ENCODE data around the gene SLCO4A1.

Gene SLCO4A1

DNA sequence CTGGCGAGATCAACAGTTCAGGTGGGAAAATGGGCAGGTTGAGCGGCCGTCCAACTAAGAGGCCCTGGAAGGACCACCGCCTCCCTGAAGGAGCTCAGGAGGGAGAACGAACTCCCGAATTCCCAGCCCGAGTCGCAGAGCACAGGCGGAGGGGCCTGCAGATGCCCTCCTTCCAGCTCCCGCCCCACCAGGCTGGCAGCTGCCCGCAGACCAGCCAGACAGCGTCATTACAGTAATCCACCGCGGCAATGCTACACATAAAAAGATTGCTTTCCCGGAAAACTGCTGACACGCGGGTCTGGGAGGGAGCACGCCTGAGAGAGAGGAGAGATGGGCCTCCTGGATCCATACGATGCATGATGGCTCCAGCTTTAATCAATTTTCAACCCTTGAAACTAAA, 30.5 kb upstream of the SLCO4A1 start:
- no peak for DNase-seq (ENCODE audit: extremely low read depth, low read depth)
- no peak overlapping the region for H3K4me3 ChIP-seq (replicated peaks; ENCODE audit: low read depth, low read length)
- TF ChIP-seq, protein P1, sequence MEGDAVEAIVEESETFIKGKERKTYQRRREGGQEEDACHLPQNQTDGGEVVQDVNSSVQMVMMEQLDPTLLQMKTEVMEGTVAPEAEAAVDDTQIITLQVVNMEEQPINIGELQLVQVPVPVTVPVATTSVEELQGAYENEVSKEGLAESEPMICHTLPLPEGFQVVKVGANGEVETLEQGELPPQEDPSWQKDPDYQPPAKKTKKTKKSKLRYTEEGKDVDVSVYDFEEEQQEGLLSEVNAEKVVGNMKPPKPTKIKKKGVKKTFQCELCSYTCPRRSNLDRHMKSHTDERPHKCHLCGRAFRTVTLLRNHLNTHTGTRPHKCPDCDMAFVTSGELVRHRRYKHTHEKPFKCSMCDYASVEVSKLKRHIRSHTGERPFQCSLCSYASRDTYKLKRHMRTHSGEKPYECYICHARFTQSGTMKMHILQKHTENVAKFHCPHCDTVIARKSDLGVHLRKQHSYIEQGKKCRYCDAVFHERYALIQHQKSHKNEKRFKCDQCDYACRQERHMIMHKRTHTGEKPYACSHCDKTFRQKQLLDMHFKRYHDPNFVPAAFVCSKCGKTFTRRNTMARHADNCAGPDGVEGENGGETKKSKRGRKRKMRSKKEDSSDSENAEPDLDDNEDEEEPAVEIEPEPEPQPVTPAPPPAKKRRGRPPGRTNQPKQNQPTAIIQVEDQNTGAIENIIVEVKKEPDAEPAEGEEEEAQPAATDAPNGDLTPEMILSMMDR (IDR thresholded peaks at IDR 0.05; ENCODE audit: low read depth, low read length, missing control alignments), result no peak

DNA sequence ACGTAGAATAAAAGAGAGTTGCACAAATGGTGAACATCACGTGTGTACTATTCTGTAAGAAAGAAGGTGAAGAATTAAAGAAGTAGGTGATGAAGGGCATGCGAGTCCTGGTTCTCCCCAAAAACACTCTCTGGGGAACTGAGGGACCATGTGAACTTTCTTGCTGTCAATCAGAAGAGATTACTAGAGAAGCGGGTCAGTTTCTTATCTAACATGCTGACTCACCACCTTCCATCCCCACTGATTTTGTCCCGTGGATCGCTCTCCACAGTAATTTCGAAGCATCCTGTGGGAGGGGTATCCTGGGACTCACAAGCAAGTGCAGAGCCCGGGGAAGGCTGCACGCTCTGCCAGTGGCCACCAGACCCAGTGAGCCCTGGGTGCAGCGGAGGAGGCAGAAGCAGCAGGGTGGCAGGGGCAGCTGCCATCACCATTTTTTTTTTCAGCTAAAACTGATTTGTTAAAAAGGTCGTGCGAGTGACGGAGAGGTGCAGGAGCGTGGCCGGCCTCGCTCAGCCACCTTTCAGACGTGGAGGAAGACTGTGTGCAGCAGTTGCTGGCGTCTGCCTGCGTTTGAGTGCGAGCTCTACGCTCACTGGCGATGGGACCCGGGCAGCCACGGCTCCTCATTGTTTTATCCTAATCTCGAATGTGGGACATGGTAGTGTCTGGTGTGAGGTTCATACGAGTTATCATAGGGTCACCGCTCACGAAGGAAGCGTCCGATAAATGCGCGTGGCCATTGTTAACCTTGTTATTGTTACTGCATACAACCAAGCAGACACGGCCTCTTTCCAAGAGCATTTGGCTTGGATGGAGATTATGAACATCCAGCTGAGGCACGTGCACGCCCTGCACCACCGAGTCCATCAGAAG, 28.0 kb upstream of the SLCO4A1 start:
- no peak overlapping the region for H3K4me3 ChIP-seq (replicated peaks; ENCODE audit: low read depth, low read length)
- DNase-seq (ENCODE audit: extremely low read depth, low read depth), result no peak
- TF ChIP-seq, protein P1 (IDR thresholded peaks at IDR 0.05; ENCODE audit: low read depth, low read length, missing control alignments), result no peak

DNA sequence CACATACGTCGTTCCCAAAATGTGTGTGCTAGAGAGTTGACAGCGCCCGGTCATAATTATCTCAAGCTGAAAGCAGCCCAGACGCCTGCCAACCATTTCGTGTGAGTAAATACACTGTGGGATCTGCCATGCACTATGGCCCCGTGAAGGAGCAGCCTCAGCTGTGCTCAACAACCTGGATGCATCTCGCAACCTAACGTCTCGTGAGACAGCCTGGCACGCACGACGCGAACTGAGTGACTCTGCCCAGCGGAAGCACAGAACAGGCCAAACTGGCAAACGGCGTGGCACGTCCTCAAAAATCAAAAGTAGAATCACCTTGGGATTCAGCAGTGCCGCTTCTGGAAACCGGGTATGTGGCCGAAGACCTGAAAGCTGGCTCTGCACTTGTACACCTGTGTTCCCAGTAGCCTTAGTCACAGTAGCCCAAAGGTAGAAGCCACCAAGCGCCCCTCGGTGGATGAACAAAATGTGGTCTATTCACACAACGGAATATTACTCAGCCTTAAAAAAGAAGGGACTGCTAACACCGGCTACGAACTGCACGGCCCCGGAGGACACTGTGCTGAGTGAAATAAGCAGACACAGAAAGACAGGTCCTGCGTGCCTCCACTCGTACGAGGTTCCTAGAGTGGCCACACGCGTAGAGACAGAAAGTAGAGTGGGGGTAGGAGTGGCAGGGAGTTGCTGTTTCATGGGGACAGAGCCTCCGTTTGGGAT, 27.2 kb upstream of the SLCO4A1 start:
- TF ChIP-seq, protein P1 (IDR thresholded peaks at IDR 0.05; ENCODE audit: low read depth, low read length, missing control alignments), result no peak
- no peak for DNase-seq (ENCODE audit: extremely low read depth, low read depth)
- no peak overlapping the region for H3K4me3 ChIP-seq (replicated peaks; ENCODE audit: low read depth, low read length)

DNA sequence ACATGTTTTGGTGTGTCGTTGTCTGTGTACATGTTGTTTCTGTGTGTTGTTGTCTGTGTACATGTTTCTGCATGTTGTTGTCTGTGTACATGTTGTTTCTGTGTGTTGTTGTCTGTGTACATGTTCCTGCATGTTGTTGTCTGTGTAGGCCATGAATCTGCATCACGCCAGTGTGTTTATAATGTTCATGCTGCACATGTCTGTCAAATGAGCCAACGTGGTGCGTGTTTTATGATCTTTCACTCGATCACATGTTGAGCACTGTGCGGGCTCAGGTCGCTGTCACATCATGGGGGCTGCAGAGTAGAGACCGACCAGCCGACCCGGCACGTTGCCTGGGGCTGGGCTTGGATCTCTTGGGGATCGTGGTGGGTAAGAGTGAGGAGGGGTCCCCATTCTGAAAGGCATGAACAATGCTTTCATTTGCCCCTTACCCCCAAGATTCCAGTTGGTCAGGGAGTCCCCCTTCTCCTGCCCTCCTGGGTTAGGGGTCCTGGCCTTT, 26.5 kb upstream of the SLCO4A1 start:
- H3K4me3 ChIP-seq (replicated peaks; ENCODE audit: low read depth, low read length), result no peak overlapping the region
- TF ChIP-seq, protein P1 (IDR thresholded peaks at IDR 0.05; ENCODE audit: low read depth, low read length, missing control alignments), result no peak
- no peak for DNase-seq (ENCODE audit: extremely low read depth, low read depth)

DNA sequence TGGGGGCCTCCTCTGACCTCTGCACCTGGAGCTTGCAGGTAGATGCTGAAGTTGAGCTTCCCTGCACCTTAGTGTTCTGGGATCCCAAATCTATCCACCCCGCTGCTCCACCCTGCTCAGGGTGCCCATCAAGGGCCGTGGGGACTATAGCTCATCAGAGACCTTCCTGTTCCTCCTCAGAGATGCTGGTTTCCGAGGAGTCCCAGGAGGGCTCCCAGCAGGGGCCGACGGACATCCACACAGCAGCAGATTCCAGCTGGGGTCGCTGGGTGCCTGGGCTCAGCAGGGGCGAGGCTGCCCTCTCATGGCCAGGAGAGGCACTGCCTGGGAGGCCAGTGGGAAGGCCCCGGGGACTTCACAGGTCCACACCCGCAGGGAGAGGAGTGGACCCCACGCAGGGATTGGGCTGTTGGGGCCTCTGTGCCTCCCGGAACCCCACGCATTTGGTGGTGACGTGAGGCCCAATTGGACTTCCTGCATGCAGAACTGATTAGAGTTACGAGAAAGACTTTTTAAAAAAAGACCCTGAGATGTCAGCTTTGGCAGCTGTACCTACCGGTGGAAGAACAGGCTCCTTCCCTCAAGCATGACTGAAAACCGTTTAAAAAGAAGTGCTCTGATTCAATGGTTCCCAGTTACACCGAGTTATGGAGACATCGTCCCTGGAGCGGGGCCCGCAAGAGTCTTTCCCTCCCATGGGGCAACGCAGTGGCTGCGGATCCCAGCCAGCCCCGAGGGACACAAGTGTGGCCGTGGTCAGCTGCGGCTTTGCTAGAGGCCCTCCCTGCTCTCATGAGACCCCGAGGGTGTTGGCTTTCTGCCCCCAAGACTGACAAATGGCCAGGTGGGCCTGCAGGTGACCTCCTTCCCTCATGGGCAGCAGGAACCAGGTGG, 25.3 kb upstream of the SLCO4A1 start:
- TF ChIP-seq, protein P1 (IDR thresholded peaks at IDR 0.05; ENCODE audit: low read depth, low read length, missing control alignments), result peak; percentile 99
- H3K4me3 ChIP-seq (replicated peaks; ENCODE audit: low read depth, low read length), result no peak overlapping the region
- no peak for DNase-seq (ENCODE audit: extremely low read depth, low read depth)

Measured in HFF-Myc (cell line).